ENCODE measurements around the gene KIFC3. TPM values are rescaled to one million over a fixed set of nuclear protein-coding genes. Genes with fewer than 3 reads are reported as not detected.
A peak's percentile ranks its signal among the peaks of the same experiment; 100 is the strongest.
"Not testable (repeated sequence)": the region's sequence is repeated elsewhere in the genome, so short reads cannot be mapped to it uniquely, and the experiment has no call there.

Gene KIFC3
- total RNA-seq, 1 donor from 2014 or later, result 46.4 TPM

- DNase-seq (ENCODE audit: low read depth in 2 of 2), result no peak
Measured at GRCh38 chr16:57724531-57724930, 77.8 kb downstream of the KIFC3 start.

DNA sequence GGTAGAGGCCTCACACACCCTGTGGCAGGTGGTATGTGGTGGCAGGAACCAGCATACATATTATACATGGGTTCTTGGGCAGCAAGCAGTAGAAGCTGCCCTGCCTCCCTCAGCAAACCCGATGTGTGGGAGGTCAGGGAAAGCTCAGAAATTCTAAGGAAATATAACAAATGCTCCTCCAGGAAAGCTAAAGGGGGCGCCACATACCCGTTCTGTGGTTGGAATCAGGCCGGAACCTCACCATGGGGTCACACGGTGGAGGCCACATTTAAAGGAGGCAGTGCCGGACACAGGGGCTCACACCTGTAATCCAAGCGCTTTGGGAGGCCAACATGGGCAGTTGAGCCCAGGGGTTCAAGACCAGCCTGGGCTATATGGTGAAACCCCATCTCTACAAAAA, 79.1 kb downstream of the KIFC3 start:
- peak; percentile 10 to 41 for DNase-seq (ENCODE audit: low read depth in 2 of 2)

GRCh38 chr16:57722651-57723050, 79.6 kb downstream of the KIFC3 start:
- no peak for DNase-seq (ENCODE audit: low read depth in 2 of 2)

DNA sequence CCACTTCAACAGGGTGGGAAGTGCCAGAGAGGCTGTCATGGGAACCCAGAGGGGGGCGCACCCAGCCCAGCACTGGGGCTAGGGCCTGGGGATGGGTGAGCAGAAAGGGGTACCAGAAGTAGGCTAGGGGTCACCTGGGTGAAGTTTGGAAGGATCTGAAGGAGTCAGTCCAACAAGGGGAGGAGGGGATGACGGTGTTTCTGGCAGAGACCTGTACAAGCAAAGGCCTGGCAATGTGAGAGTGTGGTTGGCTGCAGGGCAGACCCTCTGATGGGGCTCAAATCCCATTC, 80.1 kb downstream of the KIFC3 start:
- no peak for DNase-seq (ENCODE audit: low read depth in 2 of 2)

GRCh38 chr16:57721356-57722209, 80.7 kb downstream of the KIFC3 start:
- no peak for DNase-seq (ENCODE audit: low read depth in 2 of 2)

GRCh38 chr16:57720142-57720575, 82.1 kb downstream of the KIFC3 start:
- peak; percentile 75 to 85 for DNase-seq (ENCODE audit: low read depth in 2 of 2)

GRCh38 chr16:57714047-57714446, 88.2 kb downstream of the KIFC3 start:
- DNase-seq (ENCODE audit: low read depth in 2 of 2), result no peak

GRCh38 chr16:57713596-57713995, 88.7 kb downstream of the KIFC3 start:
- no peak for DNase-seq (ENCODE audit: low read depth in 2 of 2)

GRCh38 chr16:57712569-57712968, 89.7 kb downstream of the KIFC3 start:
- DNase-seq (ENCODE audit: low read depth in 2 of 2), result not testable (repeated sequence)

- no peak for DNase-seq (ENCODE audit: low read depth in 2 of 2)
Measured at GRCh38 chr16:57711993-57712392, 90.3 kb downstream of the KIFC3 start.

GRCh38 chr16:57711346-57711745, 90.9 kb downstream of the KIFC3 start:
- no peak for DNase-seq (ENCODE audit: low read depth in 2 of 2)

- no peak for DNase-seq (ENCODE audit: low read depth in 2 of 2)
Measured at GRCh38 chr16:57709663-57710062, 92.6 kb downstream of the KIFC3 start.

Other genes starting within 250 kb of the KIFC3 start
- gene ADGRG1, start 173.9 kb downstream of the KIFC3 start, total RNA-seq, result 1.4 and 17.4 TPM in 2 replicates
- gene ADGRG3, start 134.2 kb downstream of the KIFC3 start, total RNA-seq, result 0.65 and 8.3 TPM in 2 replicates
- gene DRC7, start 107.7 kb downstream of the KIFC3 start, total RNA-seq, result 0.20 and 0.22 TPM in 2 replicates
- 19.0 and 23.2 TPM in 2 replicates for gene KATNB1, start 66.7 kb downstream of the KIFC3 start, total RNA-seq
- gene CNGB1, start 168.6 kb upstream of the KIFC3 start, total RNA-seq, result not detected in 2 replicates
- gene ZNF319, start 198.2 kb upstream of the KIFC3 start, total RNA-seq, result 1.7 and 2.4 TPM in 2 replicates
- 12.4 and 20.8 TPM in 2 replicates for gene USB1, start 198.9 kb upstream of the KIFC3 start, total RNA-seq
- gene MMP15, start 223.3 kb upstream of the KIFC3 start, total RNA-seq, result 5.2 and 5.8 TPM in 2 replicates